HG03025 (cell line): ENCODE results near the gene C6orf62.
A peak's percentile ranks its signal among the peaks of the same experiment; 100 is the strongest.
"Not testable (repeated sequence)": the region's sequence is repeated elsewhere in the genome, so short reads cannot be mapped to it uniquely, and the experiment has no call there.

Source experiments
- ATAC-seq: cut with Tn5 transposase; IDR thresholded peaks from one replicate; pipeline ENCODE4 v1.9.1; 2021; ENCODE audit warnings: mild to moderate bottlenecking, moderate library complexity; ENCODE audit not compliant: unreplicated experiment, low FRiP score

C6orf62 gene

DNA sequence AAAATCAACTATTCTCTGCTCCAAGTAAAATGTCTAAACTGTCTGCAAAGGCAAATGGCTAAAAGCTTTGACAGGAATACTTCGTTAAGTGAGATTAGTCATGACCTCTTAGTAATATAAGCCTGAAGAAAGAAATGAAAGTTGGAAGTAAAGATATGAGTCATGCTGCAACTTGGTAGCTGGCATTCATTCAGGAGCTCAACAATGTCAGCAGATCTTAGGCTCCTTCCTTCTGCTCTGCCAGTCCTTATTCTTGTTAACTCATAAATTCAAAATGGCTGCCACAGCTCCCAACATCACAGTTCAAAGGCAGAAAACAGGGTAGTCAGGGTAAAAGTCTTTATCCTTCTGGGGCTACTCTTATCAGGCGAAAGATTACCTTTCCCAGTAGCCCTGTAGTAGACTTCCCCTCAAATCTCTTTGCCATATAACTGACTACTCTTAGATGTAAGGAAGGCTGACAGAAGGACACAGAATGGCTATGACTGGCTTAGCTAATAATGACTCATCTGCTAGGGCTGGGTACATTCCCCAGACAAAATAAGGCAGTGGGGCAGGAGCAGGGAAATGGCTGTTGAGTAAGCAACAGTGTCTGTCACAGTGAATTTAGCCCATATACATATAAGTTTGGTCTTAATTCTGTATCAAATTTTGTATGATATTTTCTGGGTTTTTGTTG, 24.4 kb upstream of the C6orf62 start:
- peak; percentile 60 for ATAC-seq

DNA sequence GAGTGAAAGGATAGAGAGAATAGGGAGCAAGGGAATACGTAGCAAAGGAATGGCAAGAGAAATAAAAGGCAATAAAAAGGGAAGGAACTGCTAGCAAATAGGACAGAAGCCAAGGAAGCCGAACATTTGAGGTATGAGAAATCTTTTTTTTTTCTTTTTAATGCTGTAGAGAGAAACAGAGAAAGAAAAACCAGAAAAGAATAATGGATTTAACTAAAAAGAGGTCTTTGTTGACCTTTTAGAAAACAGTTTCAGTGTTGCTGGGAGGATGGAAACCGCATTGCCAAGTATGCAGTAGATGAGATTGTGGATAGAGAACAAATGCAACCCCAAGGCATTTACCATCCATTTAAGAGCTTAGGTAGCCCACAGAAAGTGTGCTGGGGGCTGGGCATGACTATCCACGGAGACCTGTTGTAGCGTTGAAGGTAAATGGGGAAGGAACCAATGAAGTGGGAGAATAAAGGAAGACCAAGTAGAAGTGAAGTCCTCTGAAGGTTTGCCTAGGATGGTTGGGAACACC, 23.3 kb upstream of the C6orf62 start:
- no peak for ATAC-seq

DNA sequence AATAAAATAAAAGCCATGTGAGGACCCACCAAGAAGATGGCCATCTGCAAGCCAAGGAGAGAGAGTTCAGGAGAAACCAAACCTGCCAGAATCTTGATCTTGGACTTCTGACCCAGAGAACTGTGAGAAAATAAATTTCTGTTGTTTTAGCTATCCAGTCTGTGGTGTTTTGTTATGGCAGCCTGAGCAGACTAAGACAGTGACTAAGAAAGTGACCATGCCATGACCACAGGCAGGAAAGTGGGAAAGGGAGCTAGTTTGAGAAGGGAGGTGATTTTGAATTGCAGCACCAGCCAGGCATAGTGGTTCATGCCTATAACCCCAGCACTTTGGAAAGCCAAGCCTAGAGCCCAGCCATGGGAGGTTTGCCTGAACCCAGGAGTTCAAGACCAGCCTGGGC, 21.9 kb upstream of the C6orf62 start:
- no peak for ATAC-seq

DNA sequence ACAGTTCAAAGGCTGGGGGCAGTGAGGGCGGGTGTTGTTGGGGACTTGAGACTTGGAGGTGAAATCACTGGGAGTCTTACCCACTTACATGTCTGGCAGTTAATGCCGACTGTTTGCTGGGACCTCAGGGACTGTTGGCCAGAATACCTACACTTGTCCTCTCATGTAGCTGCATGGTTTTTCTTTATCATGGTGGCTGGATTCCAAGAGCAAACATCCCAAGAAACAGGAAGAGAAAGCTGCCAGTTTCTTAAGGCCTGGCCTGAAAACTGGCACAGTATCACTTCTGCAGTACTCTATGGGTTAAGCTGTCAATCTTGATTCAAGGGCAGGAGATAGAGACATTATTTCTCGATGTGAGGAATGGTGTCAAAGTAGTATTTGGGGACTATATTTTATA, 19.8 kb upstream of the C6orf62 start:
- no peak for ATAC-seq

DNA sequence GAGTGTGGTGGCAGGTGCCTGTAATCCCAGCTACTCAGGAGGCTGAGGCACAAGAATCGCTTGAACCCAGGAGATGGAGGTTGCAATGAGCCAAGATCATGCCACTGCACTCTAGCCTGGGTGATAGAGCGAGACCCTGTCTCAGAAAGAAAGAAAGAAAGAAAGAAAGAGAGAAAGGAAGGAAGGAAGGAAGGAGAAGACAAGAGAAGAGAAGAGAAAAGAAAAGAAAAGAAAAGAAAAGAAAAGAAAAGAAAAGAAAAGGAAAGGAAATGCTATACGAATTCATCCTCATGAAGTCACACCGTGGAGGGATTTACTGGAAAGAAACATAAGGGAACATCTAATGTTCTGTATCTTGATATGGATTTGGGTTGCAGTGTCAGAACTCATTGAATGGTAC, 15.8 kb upstream of the C6orf62 start:
- ATAC-seq = not testable (repeated sequence)

DNA sequence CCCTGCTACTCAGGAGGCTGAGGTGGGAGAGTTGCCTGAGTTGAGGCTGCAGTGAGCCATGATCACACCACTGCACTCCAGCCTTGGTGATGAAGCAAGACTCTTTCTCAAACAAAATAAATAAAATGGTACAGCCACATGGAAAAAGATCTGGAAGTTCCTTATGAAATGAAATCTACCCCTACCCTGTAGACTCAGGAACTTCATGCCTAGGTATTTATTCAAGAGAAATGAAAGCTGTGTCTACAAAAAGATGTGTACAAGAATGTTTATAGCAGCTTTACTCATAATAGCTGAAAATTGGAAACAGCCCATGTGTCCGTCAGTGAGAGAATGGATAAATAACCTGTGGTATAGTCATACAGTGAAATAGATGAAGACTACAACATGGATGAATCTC, 15.2 kb upstream of the C6orf62 start:
- no peak for ATAC-seq

DNA sequence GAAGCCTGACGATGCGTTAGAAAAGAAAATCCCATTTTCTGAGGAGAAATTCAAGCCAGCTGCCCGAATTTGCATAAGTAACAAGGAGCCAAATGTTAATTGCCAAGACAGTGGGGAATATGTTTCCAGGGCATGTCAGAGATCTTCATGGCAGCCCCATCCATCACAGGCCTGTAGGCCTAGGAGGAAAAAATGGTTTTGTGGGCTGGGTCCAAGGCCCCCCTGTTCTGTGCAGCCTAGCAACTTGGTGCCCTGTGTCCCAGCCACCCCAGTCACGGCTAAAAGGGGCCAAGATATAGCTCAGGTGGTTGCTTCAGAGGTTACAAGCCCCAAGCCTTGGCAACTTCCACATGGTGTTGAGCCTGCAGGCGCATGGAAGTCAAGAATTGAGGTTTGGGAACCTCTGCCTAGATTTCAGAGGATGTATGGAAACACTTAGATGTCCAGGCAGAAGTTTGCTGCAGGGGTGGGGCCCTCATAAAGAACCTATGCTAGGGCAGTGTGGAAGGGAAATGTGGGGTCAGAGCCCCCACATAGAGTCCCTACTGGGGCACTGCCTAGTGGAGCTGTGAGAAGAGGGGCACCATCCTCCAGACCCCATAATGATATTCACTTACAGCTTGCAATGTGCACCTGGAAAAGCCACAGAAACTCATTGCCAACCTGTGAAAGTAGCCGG, 12.6 kb upstream of the C6orf62 start:
- not testable (repeated sequence) for ATAC-seq

DNA sequence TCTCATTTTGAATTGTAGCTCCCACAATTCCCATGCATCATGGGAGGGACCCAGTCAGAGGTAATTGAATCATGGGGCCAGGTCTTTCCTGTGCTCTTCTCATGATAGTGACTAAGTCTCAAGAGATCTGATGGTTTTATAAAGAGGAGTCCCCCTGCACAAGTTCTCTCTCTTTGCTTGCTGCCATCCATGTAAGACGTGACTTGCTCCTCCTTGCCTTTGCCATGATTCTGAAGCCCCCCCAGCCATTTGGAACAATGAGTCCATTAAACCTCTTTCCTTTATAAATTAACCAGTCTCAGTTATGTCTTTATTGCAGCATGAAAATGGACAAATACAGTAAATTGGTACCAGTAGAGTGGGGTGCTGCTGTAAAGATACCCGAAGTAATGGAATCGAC, 11.7 kb upstream of the C6orf62 start:
- ATAC-seq = not testable (repeated sequence)

DNA sequence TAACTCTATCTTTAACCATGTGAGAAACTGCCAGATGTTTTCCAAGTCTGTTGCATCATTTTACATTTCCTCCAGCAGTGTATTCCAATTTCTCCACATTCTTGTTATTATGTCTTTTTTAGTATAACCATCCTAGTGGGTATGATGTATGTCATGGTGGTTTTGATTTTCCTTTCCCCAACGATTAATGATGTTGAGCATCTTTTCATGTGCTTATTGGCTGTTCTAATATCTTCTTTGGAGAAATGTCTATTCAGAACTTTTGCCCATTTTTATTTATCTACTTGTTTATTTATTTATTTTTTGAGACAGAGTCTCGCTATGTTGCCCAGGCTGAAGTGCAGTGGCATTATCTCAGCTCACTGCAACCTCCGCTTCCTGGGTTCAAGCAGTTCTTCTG, 4.3 kb upstream of the C6orf62 start:
- no peak for ATAC-seq

DNA sequence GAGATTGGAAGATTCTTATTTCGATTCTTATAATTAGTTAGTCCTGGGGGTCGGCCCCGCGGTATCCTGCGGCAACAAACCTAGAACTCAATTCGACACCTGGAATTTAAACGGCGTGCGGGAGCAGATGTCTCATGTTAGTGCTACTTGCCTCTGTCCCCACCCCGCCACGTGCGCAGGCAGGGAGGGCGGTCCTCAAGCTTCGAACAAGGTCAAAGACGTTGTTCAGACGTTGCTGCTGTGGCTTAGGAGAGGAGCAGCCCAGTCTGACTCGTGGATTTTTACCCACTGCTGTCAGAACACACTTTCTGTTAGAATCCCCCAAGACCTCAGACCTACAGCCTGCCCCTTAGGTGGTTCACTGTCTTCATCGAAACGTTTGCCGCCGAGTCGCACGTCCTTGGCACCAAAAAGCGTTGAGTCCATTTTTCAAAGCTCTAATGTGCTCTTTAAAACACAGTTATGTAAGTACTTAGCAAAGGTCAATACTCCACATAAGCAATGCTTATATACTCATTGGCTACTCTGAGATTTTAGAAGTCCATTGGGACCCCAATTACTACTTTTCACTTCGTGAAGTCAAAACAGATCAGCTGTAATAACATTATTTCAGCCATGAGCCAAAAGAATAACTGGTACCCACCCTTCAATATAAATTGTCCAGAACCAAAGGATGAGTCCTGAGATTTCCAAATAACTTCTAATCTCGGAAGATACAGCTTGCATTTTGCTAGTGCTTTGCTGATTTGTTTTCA, 2.7 kb upstream of the C6orf62 start:
- peak; percentile 33 for ATAC-seq

DNA sequence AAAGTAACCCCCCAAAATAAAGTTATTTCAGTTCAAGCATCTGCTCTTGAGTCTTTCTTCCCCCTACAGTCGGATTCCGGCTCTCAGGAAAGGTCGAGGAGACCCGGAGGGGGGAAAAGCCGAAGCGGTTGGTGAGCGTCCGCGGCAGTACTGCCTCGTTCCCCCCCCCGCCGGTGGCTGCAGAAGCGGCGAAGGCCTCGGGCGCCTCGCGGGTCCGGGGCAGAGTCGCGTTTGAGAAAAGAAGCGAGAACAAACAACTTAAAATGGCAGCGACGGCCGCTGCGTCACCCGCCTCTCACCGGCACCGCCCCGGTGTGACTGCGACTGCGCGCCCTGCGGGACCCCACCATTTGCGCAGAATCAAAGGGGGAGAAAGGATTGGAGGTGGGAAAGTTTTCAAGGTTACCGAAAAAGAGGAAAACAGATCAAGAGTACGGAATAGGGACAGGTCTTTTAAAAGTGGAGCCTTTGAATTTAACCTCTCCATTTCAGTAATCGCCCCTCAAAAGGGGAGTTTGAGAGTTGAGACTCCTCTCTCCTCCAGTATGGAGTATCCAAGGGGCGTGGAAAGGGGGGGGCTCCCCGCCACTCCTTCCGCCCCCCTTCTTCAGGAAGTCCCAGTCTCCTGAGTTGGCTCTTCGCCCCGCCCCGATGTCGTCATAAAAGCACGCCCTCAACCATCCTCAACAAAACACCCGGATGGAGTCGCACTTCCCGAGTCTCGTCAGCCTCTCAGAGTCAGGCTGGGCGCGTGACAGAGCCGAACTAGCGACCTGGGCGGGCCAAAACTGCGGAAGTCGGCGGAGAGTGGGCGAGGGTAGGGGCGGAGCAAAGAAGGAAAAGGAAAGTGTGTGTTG, 1.9 kb upstream of the C6orf62 start:
- ATAC-seq = peak; percentile 82

DNA sequence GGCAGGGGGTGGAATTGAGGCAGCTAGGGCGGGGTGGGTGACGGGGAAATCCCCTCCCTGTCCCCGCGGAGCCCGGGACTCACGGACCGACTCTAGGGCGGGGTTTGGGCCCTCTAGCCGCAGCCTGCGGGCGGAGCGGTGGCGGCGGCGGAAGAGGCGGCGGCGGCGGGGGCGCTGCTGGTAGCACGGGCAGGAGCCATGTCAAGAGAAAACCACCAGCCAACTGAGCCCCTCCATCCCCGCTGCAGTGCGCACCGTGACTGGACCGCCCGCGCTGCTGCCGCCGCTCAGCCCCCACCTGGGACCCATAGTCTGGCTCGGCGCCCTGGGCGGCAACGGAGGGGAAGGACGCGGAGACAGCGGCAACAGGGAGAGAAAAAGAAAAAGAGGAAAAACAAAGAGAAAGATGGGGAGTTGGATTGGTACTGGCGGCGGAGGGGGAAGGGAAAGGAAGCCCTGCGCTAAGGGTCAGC, 1.2 kb upstream of the C6orf62 start:
- ATAC-seq = peak; percentile 18

DNA sequence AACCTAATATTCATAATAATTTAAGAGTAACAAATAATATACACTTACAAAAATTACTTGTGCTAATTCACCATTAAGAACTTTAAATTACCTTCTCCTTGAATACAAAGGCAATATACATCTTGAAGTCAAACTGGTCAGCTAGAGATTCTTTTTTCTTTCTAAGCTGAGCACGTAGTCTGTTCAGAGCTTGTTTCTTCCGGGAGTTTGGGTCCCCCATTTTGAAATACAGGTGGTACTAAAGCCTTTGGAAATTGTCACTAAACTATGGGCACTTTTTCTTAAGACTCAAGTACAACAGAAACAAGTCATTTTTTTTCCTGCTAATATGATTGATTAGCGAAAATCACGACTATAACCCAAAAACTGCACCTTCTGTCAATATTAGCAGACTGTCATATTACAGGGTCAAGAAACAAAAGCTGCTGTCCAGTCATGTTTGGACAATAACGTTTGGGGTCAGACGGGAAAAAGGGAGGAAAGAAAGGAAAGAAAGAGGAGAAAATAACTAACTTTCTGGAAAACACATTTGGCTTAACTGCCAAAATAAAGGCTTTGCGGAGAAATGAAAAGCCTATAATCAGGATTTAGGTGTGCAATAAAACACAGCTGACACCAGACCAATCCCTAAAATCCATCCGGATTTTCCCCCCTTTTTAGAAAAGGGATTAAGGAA, 367 bp downstream of the C6orf62 start:
- no peak for ATAC-seq

DNA sequence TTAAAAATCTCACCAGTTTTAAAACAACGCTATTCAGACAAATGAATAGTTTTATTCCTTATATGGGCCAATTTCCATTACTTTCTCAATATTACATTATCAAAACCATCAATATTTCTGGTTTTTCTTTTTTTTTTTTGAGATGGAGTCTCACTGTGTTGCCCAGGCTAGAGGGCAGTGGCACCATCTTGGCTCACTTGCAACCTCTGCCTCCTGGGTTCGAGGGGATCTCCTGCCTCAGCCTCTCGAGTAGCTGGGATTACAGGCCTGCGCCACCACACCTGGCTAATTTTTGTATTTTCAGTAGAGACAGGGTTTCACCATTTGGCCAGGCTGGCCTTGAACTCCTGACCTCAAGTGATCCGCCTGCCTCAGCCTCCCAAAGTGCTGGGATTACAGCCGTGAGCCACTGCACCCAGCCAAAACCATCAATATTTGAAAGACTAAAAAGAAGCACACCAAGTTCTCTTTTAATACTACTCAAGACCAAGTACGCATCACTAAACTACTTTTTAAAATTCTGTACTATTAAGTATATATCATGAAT, 2.3 kb downstream of the C6orf62 start:
- ATAC-seq = not testable (repeated sequence)

DNA sequence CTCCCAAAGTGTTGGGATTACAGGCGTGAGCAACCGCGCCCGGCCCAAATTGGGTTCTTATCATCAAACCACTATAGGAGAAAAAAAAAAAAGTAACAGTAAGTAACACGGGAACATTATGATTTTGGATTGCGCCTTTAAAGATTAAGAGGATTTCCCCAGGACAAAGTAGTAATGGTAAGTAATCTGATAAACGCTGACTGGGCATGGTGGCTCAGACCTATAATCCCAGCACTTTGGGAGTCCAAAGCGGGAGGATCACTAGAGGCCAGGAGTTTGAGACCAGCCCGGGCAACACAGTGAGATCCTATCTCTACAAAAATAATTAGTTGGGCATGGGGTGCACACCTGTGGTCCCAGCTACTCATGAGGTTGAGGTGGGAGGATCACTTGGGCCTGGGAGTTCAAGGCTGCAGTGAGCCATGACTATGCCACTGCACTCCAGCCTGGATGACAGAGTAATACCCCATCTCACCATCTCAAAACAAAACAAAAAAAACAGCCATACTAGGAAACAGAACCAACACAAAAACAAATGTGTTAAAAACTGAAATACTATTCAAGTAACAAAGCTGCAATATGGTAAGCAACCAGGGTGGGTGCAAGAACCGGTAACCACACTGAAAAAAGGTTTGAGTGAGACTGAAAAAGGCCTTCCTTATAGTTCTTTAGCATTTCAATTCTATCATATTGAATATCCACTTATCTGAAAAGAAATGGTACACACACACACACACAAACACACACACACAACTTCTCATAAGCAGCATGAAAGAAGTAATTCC, 8.2 kb downstream of the C6orf62 start:
- ATAC-seq = no peak

DNA sequence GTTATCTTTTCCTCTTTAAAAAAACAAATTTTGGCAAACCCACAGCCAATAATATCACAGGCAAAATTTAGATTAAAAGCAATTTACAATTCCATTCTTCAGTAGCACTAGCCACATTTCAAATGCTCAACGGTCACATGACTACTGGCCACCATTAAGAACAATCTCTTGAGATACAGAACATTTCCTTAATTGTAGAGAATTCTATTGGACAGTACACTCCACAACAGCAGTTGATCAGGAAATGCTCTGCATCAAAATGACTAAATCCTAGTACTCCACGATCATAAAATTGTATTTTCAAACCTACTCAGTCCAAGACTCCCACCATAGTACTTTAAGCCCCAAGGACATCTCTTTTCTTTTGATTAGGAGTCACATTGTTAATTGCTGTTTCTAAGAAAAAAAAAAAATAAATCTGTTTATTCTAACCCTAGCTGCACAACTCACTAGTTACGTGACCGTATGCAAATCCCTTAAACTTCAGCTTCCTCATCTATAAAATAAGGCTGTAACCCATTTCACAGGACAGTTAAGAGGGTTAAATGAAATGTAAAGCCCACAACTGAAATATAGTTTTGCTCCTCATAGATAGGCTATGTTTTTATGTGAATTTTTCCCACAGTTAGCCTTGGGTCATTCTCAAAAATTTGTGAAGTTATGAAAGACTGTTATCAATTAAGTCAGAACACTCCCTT, 9.8 kb downstream of the C6orf62 start:
- ATAC-seq = no peak

DNA sequence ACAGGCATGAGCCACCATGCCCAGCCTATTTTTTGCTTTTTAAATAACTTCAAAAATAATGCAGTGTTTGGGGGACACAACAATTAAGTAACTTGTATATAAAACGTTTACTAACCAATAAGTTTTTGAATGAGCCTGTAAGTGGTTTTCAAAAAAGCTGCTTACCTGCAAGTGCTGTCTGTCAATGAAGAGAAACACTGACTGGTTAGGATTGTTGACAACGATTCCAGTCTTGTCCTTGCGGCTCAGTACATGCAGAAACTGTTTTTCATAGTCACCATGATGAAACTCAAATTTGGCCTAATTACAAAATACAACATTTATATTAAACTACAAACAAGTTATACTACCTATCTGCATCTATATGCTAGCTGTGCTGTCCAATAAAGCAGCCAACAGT, 10.3 kb downstream of the C6orf62 start:
- no peak for ATAC-seq

DNA sequence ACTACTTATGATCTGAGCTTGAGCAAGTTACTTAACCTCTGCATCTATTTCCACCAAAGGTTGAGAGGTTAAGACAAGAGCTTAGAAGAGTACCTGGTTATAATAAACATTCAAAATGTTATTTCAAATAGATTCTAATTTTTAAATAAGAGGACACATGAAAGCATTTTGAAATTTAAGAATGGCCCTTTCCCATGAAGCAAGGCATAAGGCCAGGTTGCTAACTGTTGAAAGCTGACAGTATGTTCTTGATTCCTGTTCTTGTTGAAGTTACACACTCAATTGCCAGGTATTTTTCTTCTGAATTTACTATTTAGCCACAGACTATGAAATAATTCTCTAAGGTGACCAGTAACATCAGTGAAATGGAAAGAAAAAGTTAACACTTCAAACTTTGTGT, 14.5 kb downstream of the C6orf62 start:
- ATAC-seq = no peak
